Endothelial cell of umbilical vein (primary cell): ENCODE measurements around the gene RUNX2. TPM values are rescaled to one million over a fixed set of nuclear protein-coding genes. Genes with fewer than 3 reads are reported as not detected.

Source experiments
- BruUV-seq: library from RNA; stranded (reverse); fragments of 400-500 nt; replicated peaks from 2 replicates; lab custom pipeline; 2021; lab: Mats Ljungman, UMichigan
- CTCF ChIA-PET: fragments of 300-600, 350-600 bp; sonication (Branson Sonifier 250); formaldehyde crosslinking; loops from one replicate; lab custom pipeline; 2021; ENCODE audit warnings: antibody characterized with exemption, inconsistent platforms; lab: Charles Lee
- POLR2A ChIA-PET: fragments of 300-600, 350-600 bp; sonication (Branson Sonifier 250); formaldehyde crosslinking; loops from one replicate; lab custom pipeline; 2021; ENCODE audit warnings: antibody characterized with exemption, inconsistent platforms; lab: Charles Lee
- DNase-seq: peaks from one replicate; pipeline ENCODE4 v3.0.0-alpha.2; 2011; ENCODE audit warnings: low read depth, low spot score
- FAIRE-seq: peaks from 2 replicates; lab custom pipeline; 2011; peaks lifted over from hg19 to GRCh38; lab: Jason Lieb, UNC
- H2AFZ ChIP-seq: 2 replicates; pipeline ENCODE4 v1.6.0; 2012; ENCODE audit warnings: low read depth, low read length, control low read depth, inconsistent platforms
- H3K27ac ChIP-seq: 2 replicates; pipeline ENCODE4 v1.5.1; 2011; ENCODE audit warnings: low read depth, mild to moderate bottlenecking, control low read depth, low read length, moderate library complexity; ENCODE audit not compliant: insufficient read depth
- H3K27me3 ChIP-seq, 2 experiments: 2 replicates each; pipeline versions ENCODE4 v1.6.0 to v1.6.1; 2011; ENCODE audit warnings: low read length in 2 of 2, mixed read lengths in 1 of 2; ENCODE audit not compliant: control insufficient read depth in 2 of 2, insufficient read depth in 2 of 2
- H3K36me3 ChIP-seq, 2 experiments: 2 replicates in 1 of 2; 3 replicates in 1 of 2; pipeline ENCODE4 v1.5.1; 2011; ENCODE audit warnings: low read length in 2 of 2, mild to moderate bottlenecking in 1 of 2, moderate library complexity in 1 of 2; ENCODE audit not compliant: control insufficient read depth in 2 of 2, insufficient read depth in 2 of 2; ENCODE audit errors: extremely low read depth in 1 of 2
- H3K4me1 ChIP-seq: 3 replicates; pipeline ENCODE4 v1.5.1; 2011; ENCODE audit warnings: mild to moderate bottlenecking, low read length; ENCODE audit not compliant: control insufficient read depth, insufficient read depth; ENCODE audit errors: extremely low read depth
- H3K4me2 ChIP-seq: 2 replicates; pipeline ENCODE4 v1.6.1; 2011; ENCODE audit warnings: low read length, control low read depth, mixed read lengths; ENCODE audit not compliant: insufficient read depth
- H3K4me3 ChIP-seq, 3 experiments: fragments of 200-600 bp in 1 of 3; sonication (generic), shearing (Covaris generic) in 1 of 3; replicated peaks in 1 of 3; 2 replicates each; pipeline ENCODE4 v1.5.1; 2011 to 2016; ENCODE audit warnings: control low read depth in 3 of 3, low read length in 3 of 3, mild to moderate bottlenecking in 2 of 3, inconsistent platforms in 1 of 3, low read depth in 1 of 3, moderate library complexity in 1 of 3; ENCODE audit not compliant: insufficient read depth in 1 of 3
- H3K79me2 ChIP-seq: 2 replicates; pipeline ENCODE4 v1.6.0; 2012; ENCODE audit warnings: low read length, inconsistent platforms; ENCODE audit not compliant: control insufficient read depth, insufficient read depth
- H3K9ac ChIP-seq: replicated peaks from 2 replicates; pipeline ENCODE3; 2011; ENCODE audit warnings: low read length, control low read depth; ENCODE audit not compliant: insufficient read depth; ENCODE audit errors: extremely low read depth
- H3K9me1 ChIP-seq: replicated peaks from 3 replicates; pipeline ENCODE4 v1.6.0; 2011; ENCODE audit warnings: mild to moderate bottlenecking, low read length; ENCODE audit not compliant: control insufficient read depth, insufficient read depth; ENCODE audit errors: extremely low read depth
- H3K9me3 ChIP-seq: replicated peaks from 2 replicates; pipeline ENCODE4 v1.5.1; 2012; ENCODE audit warnings: low read length, inconsistent platforms; ENCODE audit not compliant: control insufficient read depth, insufficient read depth
- H4K20me1 ChIP-seq: replicated peaks from 2 replicates; pipeline ENCODE3; 2011; ENCODE audit warnings: mild to moderate bottlenecking, low read length; ENCODE audit not compliant: control insufficient read depth, insufficient read depth; ENCODE audit errors: extremely low read depth
- EZH2 ChIP-seq: IDR thresholded peaks from 2 replicates; pipeline ENCODE4 v1.6.1; 2012; ENCODE audit warnings: borderline replicate concordance, low read depth, mild to moderate bottlenecking, moderate library complexity, low read length, inconsistent platforms; ENCODE audit not compliant: severe bottlenecking
- FOS ChIP-seq: IDR thresholded peaks from 2 replicates; pipeline ENCODE4 v1.6.1; 2011; ENCODE audit warnings: mild to moderate bottlenecking, low read length, moderate library complexity, borderline replicate concordance; ENCODE audit not compliant: insufficient read depth
- GATA2 ChIP-seq: IDR thresholded peaks from 2 replicates; pipeline ENCODE4 v1.7.0; 2011; ENCODE audit warnings: low read depth, mild to moderate bottlenecking, moderate library complexity, mixed read lengths, low read length; ENCODE audit not compliant: insufficient read length, insufficient read depth
- JUN ChIP-seq: IDR thresholded peaks from 2 replicates; pipeline ENCODE4 v1.6.1; 2011; ENCODE audit warnings: borderline replicate concordance, low read depth; ENCODE audit not compliant: insufficient read length, insufficient read depth
- MYC ChIP-seq: IDR thresholded peaks from one replicate; pipeline ENCODE4 v1.6.1; 2011; ENCODE audit warnings: mild to moderate bottlenecking, low read depth, low read length
- POLR2A ChIP-seq: IDR thresholded peaks from 2 replicates; pipeline ENCODE4 v1.6.1; 2012; ENCODE audit warnings: low read depth, mild to moderate bottlenecking, control low read depth, low read length
- POLR2AphosphoS5 ChIP-seq: IDR thresholded peaks from 2 replicates; pipeline ENCODE4 v1.6.1; 2012; ENCODE audit warnings: low read depth, mild to moderate bottlenecking, control low read depth, low read length, moderate library complexity; ENCODE audit not compliant: insufficient read depth
- dilution Hi-C: fragments of 300-500 bp; cut with MboI; formaldehyde crosslinking; loops from one replicate; pipeline ENCODE4 v1.15.0; 2019; ENCODE audit warnings: low sequenced_read_pairs; ENCODE audit not compliant: extremely low pct_ligation_motif_present
- intact Hi-C: fragments of 100-400 bp; cut with micrococcal nuclease; formaldehyde crosslinking; loops from one replicate; pipeline ENCODE4 v1.10.0; 2022
- polyA plus RNA-seq, 4 experiments: library from polyadenylated mRNA; depleted of rRNA in 3 of 4; stranded (reverse) in 3 of 4; unstranded in 1 of 4; fragments of >200 nt; gene quantifications; 2 replicates each; pipeline versions ENCODE4 v1.2.1 to v1.2.3, GENCODE V29; 2011 to 2012; ENCODE audit warnings: missing spikeins in 1 of 4
- total RNA-seq: library from RNA; stranded (reverse); gene quantifications from 2 replicates; pipeline ENCODE4 v1.2.3, GENCODE V29; 2021
- TF ChIP-seq, protein P1 (sequence below), 2 donors: IDR thresholded peaks; 1 replicate in 1 of 2; 2 replicates in 1 of 2; pipeline ENCODE4 v1.5.1; 2011; ENCODE audit warnings: low read length in 2 of 2, mild to moderate bottlenecking in 2 of 2, moderate library complexity in 2 of 2, control low read depth in 1 of 2, inconsistent platforms in 1 of 2, low read depth in 1 of 2; ENCODE audit not compliant: insufficient read depth in 1 of 2; ENCODE audit errors: extremely low read depth in 1 of 2
- TF ChIP-seq, protein P2 (sequence below): IDR thresholded peaks from 2 replicates; pipeline ENCODE4 v1.6.1; 2011; ENCODE audit not compliant: insufficient read depth, insufficient read length

The RUNX2 gene
- total and polyA plus RNA-seq, 2 donors (not counting 3 experiments of a cell fraction or from before 2014, with no cell fraction given) = 0.06 TPM; not detected in 1

DNA sequence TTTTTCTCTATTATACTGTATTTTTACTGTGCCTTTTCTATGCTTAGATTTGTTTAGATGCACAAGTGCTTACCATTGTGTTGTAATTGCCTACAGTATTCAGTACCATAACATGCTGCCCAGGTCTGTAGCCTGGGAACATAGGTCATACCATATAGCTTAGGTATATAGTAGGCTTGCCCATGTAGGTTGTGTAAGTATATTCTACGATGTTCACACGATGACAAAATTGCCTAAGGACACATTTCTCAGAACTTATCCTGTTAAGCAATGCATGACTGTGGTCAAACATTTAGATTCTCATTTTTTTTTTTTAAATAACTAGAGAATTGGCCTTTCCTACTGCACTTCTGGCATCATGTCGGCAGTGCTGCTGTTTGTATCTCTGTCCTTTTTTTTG lies 303.3 kb downstream of the RUNX2 start:
- Histone ChIP-seq H3K9ac (no peak overlapping the region), H3K4me3 (no peak overlapping the region), H3K9me3 (no peaks in the 10 kb centered on the region), H3K27me3 (peaks cover 8 to 9% of the 10 kb centered on the region in 2 experiments), H3K9me1 (no peaks in the 10 kb centered on the region), H3K4me1 (no peaks in the 10 kb centered on the region), H3K36me3 (no peaks in the 10 kb centered on the region), H3K4me2 (no peak overlapping the region), H2AFZ (no peak overlapping the region), H3K27ac (no peak overlapping the region), H3K79me2 (no peaks in the 10 kb centered on the region), H4K20me1 (no peaks in the 10 kb centered on the region)
- FAIRE-seq (no peak), DNase-seq (no peak)
- dilution Hi-C loops = no loop called here
- intact Hi-C loops = no loop called here
- no TSS peak for BruUV-seq
- TF ChIP-seq EZH2 (no peak), MYC (no peak), FOS (no peak), POLR2AphosphoS5 (no peak), GATA2 (no peak), POLR2A (no peak), JUN (no peak)
- TF ChIP-seq, protein P1, sequence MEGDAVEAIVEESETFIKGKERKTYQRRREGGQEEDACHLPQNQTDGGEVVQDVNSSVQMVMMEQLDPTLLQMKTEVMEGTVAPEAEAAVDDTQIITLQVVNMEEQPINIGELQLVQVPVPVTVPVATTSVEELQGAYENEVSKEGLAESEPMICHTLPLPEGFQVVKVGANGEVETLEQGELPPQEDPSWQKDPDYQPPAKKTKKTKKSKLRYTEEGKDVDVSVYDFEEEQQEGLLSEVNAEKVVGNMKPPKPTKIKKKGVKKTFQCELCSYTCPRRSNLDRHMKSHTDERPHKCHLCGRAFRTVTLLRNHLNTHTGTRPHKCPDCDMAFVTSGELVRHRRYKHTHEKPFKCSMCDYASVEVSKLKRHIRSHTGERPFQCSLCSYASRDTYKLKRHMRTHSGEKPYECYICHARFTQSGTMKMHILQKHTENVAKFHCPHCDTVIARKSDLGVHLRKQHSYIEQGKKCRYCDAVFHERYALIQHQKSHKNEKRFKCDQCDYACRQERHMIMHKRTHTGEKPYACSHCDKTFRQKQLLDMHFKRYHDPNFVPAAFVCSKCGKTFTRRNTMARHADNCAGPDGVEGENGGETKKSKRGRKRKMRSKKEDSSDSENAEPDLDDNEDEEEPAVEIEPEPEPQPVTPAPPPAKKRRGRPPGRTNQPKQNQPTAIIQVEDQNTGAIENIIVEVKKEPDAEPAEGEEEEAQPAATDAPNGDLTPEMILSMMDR (IDR thresholded peaks at IDR 0.05; ENCODE audit: extremely low read depth in 1 of 2, insufficient read depth in 1 of 2, low read depth in 1 of 2, low read length in 2 of 2) = no peak
- TF ChIP-seq, protein P2, sequence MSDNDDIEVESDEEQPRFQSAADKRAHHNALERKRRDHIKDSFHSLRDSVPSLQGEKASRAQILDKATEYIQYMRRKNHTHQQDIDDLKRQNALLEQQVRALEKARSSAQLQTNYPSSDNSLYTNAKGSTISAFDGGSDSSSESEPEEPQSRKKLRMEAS = no peak
- POLR2A ChIA-PET = no interaction called here
- CTCF ChIA-PET = no interaction called here
